KBM-7 (cell line): Measurements from ENCODE around the gene SPSB1.
"Not testable (repeated sequence)": the region's sequence is repeated elsewhere in the genome, so short reads cannot be mapped to it uniquely, and the experiment has no call there.

Experiments used
- DNase-seq: peaks from one replicate; pipeline ENCODE4 v3.0.0-alpha.2; 2015
- in situ Hi-C: fragments of 300-500 bp; cut with MboI; formaldehyde crosslinking; loops from 2 replicates; pipeline ENCODE4 v1.14.3; 2020; ENCODE audit warnings: low sequenced_read_pairs, low pct_unique_long_range_greater_than_20kb, mixed read lengths

The SPSB1 gene

DNA sequence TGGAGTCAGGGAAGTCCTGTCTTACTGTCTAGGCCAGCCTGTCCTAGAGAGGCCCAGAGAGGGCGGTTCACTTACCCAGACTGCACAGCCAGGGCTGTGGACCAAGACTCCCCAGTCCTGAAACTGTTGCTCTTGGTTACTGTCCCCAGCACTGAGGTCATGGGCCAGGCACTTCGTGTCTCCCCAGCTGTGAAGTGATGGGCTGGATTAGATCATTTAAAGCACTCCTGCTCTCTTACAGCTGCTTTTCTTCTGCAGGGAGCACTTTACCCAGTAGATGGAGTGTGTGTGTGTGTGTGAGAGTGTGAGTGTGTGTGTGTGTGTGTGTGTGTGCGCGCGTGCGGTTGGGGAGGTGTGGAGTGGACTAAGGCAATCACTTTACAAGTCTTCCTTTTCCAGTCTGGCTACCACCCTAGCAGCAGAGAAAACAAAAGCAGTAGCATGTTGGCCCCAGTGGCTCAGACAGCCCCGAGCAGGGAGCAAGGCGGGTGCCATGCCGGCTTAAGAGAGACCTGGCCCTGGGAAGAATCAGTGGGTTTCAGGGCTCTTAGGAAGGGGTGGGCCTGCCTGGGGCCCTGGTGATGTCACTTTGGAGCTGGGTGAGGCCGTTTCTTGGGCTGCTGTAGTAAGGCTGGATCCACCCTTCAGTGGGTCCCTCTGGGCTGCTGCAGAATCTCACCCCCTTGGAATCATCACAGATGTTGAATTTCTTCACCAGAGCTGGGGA is 2.4 kb downstream of the SPSB1 start:
- DNase-seq = peak; percentile 39
- in situ Hi-C loops = no loop called here

DNA sequence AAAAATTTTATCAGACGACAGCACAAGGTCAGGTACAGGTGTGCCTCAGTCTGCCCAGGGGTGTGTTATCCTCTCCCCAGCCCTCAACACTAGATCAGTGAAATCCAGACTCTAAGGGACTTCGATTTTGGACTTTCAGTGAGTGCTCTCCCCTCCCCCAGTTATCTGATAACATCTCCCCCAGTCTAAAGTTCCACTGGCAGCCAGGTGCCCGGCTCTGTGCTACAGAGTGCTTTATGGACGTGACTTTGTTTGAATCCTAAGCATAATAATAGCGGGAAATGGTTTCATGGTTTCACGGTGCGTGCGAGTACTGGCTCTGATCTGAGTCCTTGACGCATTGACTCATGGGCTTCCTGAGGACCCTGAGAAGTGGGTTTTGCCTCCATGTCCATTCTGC is 3.2 kb downstream of the SPSB1 start:
- in situ Hi-C loops = no loop called here
- DNase-seq = no peak

GRCh38 chr1:9296850-9297249 is 4.2 kb downstream of the SPSB1 start:
- no peak for DNase-seq
- in situ Hi-C loops = no loop called here

- in situ Hi-C loops = no loop called here
Measured at GRCh38 chr1:9297831-9298230, 5.1 kb downstream of the SPSB1 start.

DNA sequence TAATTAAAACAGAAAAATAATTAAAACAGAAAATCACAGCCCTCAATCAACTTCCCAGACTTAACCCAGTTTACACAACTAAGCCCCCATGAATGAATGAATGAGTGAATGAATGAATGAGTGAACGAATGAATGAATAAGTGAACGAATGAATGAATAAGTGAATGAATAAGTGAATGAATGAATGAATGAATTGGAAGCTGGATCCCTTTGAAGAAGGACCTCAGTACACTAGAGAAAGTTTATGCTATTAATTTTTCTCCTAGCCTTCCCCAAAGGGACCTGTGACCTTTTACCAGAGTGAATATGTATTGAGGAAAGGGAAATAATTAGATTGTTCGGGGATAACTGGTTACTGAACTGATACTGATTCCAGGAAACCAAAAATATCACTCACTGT is 5.6 kb downstream of the SPSB1 start:
- DNase-seq = no peak
- in situ Hi-C loops = no loop called here

More at GRCh38 chr1:9297831-9298230, 5.1 kb downstream of the SPSB1 start:
- no peak for DNase-seq

- DNase-seq, in situ Hi-C loops: not testable (repeated sequence)
Measured at GRCh38 chr1:9299571-9300541, 7.2 kb downstream of the SPSB1 start.

GRCh38 chr1:9300573-9300972 is 7.9 kb downstream of the SPSB1 start:
- in situ Hi-C loops = no loop called here
- no peak for DNase-seq

- DNase-seq = peak; percentile 25
- in situ Hi-C loops = no loop called here
Measured at GRCh38 chr1:9302745-9303524, 10.2 kb downstream of the SPSB1 start.

DNA sequence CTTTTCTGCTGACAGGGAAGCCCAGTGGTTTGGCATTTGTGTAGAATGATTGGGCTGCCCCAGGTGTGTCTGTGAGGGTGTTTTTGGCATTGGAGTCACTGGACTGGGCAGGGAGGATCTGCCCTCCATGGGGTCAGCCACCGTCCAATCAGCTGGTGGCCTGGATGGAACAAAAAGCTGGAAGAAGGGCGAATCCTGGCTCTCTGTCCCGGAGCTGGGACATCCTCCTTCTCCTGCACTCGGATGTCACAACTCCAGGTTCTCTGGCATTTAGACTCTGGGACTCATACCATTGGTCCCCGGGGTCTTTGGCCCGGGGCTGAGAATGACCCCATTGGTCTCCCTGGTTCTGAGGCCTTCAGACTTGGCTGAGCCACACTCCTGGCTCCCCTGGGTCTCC is 11.2 kb downstream of the SPSB1 start:
- in situ Hi-C loops = no loop called here
- DNase-seq = no peak

DNA sequence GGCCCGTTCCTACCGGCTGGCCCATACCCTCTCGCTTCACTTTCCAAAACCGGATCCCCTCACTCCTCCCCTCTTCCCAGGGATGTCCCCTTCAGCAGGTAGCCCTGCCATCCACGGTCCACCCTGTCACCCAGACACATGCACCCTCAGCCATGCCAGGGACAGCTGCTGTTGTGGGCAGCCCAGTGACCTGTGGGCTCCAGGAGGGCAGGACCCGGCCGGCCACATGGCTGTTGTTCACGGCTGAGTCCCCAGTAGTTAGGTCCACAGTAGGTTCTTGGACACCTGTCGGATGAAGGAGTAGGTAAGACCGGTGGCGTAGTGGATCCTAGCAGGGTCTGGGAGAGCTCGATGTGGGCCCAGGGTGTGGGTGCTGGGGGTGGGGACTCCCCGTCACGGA is 12.5 kb downstream of the SPSB1 start:
- in situ Hi-C loops = no loop called here
- DNase-seq = no peak

GRCh38 chr1:9306006-9306405 is 13.3 kb downstream of the SPSB1 start:
- in situ Hi-C loops = no loop called here
- no peak for DNase-seq

GRCh38 chr1:9307303-9307702 is 14.6 kb downstream of the SPSB1 start:
- DNase-seq = no peak
- in situ Hi-C loops = no loop called here

- in situ Hi-C loops = no loop called here
- no peak for DNase-seq
Measured at GRCh38 chr1:9308236-9308785, 15.6 kb downstream of the SPSB1 start.

DNA sequence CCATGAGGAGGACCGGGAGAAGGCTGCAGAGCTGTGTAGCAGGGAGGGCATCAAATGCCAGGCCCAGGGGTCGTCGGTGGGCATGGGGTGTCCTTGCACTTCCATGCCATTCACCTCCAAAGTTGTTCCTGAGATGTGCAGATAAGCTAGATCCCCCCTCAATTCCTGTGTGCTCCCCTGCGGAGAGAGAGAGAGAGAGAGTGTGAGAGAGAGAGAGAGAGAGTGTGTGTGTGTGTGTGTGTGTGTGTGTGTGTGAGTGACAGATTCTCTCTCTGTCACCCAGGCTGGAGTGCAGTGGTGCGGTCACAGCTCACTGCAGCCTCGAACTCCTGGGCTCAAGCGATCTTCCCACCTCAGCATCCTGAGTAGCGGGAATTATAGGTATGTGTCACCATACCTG is 16.4 kb downstream of the SPSB1 start:
- in situ Hi-C loops = no loop called here
- DNase-seq = no peak

- no peak for DNase-seq
- in situ Hi-C loops = no loop called here
Measured at GRCh38 chr1:9309991-9310390, 17.3 kb downstream of the SPSB1 start.

GRCh38 chr1:9311029-9311428 is 18.3 kb downstream of the SPSB1 start:
- DNase-seq = no peak
- in situ Hi-C loops = no loop called here

GRCh38 chr1:9311479-9311878 is 18.8 kb downstream of the SPSB1 start:
- in situ Hi-C loops = no loop called here
- DNase-seq = no peak

DNA sequence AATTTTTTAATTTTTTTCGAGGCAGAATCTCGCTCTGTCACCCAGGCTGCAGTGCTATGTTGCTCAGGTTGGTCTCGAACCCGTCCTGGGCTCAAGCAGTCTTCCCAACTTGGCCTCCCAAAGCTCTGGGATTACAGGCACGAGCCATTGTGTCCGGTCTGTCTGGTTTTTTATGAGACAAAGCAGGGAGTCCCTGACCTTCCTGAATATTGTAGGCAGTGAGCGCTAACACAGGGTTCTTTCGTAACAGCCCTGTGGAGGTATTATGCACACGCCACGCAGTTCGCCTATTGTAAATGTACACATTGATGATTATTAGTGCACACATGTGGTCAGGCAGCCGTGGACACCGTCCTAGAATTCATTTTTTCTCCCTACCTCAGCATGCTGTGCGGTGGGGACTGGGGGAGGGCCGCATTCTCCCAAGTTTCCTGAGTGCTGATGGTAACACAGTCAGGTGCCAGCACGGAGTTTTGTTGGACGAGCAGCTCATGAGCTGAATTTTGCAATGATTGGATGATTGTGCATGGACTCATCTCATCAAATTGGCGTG is 19.6 kb downstream of the SPSB1 start:
- no peak for DNase-seq
- in situ Hi-C loops = no loop called here

GRCh38 chr1:9313576-9313975 is 20.9 kb downstream of the SPSB1 start:
- in situ Hi-C loops = no loop called here
- no peak for DNase-seq
